Uterus (tissue), 2 donors: Measurements from ENCODE around the gene DGCR2.

Experiments used
- POLR2A ChIP-seq, 2 donors: fragments of 450-650 bp; IDR thresholded peaks; one replicate each; pipeline ENCODE4 v1.6.1; 2016; ENCODE audit warnings: antibody characterized with exemption in 2 of 2, mild to moderate bottlenecking in 1 of 2, moderate library complexity in 1 of 2
- TF ChIP-seq, protein P1 (sequence below), 4 experiments: fragments of 200-600 bp in 2 of 4; fragments of 450-650 bp in 2 of 4; sonication (generic) in 2 of 4; IDR thresholded peaks; one replicate each; pipeline ENCODE4 v1.5.1; 2016 to 2019; ENCODE audit warnings: antibody characterized with exemption in 4 of 4, mild to moderate bottlenecking in 2 of 4, moderate library complexity in 1 of 4

DNA sequence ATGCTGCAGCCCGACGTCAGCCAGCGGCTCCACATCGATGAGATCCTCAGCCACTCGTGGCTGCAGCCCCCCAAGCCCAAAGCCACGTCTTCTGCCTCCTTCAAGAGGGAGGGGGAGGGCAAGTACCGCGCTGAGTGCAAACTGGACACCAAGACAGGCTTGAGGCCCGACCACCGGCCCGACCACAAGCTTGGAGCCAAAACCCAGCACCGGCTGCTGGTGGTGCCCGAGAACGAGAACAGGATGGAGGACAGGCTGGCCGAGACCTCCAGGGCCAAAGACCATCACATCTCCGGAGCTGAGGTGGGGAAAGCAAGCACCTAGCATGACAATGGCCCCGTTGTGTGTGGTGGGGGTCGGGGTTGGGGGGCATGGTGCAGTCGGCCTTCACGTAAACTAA lies 9.9 kb upstream of the DGCR2 start:
- TF ChIP-seq, protein P1, sequence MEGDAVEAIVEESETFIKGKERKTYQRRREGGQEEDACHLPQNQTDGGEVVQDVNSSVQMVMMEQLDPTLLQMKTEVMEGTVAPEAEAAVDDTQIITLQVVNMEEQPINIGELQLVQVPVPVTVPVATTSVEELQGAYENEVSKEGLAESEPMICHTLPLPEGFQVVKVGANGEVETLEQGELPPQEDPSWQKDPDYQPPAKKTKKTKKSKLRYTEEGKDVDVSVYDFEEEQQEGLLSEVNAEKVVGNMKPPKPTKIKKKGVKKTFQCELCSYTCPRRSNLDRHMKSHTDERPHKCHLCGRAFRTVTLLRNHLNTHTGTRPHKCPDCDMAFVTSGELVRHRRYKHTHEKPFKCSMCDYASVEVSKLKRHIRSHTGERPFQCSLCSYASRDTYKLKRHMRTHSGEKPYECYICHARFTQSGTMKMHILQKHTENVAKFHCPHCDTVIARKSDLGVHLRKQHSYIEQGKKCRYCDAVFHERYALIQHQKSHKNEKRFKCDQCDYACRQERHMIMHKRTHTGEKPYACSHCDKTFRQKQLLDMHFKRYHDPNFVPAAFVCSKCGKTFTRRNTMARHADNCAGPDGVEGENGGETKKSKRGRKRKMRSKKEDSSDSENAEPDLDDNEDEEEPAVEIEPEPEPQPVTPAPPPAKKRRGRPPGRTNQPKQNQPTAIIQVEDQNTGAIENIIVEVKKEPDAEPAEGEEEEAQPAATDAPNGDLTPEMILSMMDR (IDR thresholded peaks at IDR 0.05): no peak
- no peak for TF ChIP-seq POLR2A (IDR thresholded peaks at IDR 0.05)
